ENCODE measurements around the gene BBX.

BBX gene

DNA sequence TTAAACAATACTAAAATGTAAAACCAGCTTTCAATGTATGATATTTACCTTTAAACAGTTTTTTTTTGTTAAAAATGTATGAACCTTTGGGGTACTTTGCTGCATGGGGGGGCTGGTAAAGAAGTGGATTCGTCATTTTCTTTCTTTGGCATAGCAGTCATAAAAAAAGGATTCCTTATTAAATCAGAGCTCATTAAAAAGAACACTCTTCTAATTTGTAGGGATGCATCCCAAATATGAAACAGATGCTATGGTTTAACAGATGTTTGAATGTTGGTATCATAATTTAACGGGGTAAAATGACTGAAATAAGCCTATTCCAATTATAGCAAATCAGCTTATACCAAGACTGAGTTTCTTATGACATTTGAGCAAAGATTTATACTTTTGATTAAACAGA, 234.4 kb downstream of the BBX start:
- DNase-seq = no peak

DNA sequence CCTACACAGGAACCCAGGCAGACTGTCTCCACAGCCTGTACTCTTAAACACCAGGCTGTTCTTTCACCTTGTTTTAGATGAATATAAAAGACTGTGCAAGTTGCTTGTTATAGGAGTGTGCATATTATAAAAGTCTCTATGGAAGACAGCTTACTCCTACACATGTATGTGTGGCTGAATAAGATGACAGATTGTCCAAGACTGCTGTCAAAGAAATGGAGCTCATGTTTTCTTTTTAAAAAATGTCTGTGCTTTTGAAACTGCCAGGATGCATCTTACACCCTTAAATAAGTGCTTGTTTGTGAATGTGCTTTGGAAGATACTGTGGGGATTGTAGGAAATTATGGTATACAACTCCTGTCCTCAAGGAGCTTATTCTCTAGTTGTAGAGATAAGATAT, 237.4 kb downstream of the BBX start:
- DNase-seq = no peak

DNA sequence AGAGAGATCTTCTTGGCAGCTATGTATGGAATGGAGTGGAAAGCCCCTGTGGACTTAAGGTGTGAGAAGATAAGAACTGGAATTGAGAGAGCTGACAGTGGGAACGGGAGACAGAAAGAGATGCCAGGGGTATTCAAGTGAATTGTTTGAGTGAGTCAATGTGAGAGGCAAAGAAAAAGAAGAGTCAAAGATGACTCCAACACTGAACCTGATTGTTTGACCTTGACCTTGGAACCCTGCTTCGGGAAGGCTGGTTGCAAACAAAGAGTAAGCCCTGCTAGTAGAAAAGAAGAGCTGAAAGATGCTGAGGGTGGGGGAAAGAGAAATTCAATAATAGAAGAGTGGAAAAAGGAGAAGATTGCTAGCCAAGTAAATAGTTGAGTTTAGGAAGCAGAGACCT, 238.6 kb downstream of the BBX start:
- no peak for DNase-seq

DNA sequence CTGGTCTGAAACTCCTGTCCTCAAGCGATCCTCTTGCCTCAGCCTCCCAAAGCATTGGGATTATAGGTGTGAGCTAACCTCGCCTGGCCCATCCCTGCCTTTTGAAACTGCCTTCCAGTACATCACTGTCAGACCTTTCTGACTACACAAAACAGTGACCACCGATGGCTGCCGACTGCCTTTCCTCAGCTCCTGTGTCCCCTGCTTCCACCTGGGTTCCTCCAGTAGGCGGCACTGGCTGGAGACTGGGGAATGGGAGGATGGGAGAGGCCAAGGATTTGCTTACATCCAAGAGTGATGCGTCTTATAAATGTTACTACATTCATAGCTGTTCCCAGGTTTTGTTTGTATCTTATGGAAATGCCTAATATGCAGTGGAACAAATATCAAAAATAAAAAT, 242.8 kb downstream of the BBX start:
- no peak for DNase-seq

DNA sequence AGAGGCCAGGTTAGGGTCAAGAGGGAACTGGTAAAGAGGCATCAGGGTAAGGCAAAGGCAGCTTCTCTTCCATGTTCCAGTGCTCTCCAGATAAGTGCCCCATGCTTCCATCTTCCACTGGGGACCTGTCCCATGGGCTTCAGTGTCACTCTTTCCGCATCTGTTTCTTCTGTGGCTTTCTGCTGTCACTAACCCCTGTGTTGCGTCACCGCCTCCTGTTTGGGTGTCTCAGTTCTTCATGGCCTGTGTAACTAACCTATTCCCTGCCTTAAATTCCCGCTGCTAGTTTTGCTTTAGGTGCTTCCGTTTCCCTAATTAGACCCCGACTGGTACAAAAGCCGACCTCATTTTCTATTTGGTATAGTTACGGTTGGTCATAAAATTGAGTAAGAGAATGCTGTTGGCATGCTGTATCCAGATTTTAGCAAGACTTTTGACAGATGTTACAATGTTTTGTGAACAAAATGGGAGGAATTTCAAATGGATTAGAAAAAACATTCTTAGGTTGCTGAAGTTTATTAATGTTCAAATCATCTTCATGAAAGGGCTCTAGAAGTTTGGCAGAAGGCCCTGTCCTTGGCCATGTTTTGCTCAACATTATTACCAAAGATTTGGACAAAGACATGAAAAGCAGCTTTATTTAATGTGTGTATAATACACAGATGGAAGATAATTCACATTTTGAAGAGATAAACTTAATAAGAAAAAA, 245.3 kb downstream of the BBX start:
- DNase-seq = no peak

DNA sequence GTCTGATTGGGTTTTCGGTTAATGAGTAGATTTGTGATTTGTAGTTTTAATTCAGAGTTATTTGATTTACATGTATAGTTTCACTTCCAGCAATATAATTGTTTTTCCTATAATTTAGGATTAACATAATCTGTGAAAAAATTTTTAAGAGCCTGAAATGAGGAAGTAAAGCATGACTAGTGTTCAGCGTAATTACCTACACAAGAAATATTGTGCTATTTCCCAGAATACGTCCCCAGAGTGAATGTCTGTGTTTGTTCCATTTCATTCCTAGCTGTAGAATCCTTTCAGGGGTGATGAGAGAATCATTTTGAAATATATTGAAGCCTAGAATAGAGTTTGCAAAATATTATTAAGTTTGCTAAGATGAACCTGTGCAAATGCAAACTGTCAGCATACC, 247.1 kb downstream of the BBX start:
- no peak for DNase-seq

DNA sequence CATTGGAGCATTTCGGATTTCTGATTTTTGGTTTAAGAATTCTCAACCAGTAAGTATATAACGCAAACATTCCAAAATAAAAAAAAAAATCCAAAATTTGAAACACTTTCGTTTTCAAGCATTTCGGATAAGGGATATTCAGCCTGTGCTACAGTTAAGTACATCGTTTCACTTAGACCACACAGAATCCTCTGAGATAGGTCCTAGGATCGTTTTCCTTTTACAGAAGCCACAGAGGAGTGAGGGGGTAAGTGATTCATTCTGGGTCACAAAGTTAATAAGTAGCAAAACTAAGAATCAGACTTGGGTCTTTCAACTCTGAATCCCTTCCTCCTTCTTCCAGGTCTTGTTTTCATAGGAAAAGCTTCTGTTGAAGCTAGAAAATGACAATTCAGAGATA, 249.3 kb downstream of the BBX start:
- DNase-seq = no peak

DNA sequence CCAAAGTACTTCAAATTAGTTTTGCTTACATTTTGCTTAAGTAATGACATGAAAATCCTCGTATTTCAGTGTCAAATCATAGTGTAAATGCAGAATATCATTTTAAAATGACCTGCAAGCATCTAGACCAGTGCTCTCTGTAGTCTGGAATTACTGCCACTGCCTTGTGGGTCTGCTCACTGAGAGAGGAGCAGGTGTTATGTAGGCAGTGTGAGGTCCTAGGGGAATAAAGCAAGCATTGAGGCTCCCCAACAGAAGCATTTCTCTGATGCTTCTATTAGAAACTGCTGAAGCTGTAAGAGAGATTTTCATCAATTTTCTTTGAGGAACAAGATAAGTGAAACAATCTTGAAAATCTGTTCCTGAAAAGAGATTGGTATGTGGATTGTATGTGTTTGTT, 253.2 kb downstream of the BBX start:
- DNase-seq = peak; percentile 63

DNA sequence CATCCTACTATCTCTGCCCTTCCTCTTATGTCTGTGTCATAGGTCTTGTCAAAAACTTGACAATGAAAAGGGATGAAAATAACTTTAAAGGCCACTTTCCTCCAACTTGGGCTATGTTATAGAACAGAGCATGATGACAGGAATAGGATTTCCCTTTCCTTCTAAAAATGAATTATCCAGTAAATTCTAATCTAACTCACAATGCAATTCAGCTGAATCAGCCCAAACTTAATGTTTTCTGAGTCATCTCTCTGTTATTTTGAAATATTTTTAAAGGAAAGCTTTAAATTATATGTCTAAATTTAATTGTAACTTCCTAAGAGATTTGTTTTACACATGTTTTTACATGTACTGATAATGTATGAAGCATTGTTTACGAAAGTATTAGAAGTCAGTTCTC, 258.5 kb downstream of the BBX start:
- DNase-seq = no peak

DNA sequence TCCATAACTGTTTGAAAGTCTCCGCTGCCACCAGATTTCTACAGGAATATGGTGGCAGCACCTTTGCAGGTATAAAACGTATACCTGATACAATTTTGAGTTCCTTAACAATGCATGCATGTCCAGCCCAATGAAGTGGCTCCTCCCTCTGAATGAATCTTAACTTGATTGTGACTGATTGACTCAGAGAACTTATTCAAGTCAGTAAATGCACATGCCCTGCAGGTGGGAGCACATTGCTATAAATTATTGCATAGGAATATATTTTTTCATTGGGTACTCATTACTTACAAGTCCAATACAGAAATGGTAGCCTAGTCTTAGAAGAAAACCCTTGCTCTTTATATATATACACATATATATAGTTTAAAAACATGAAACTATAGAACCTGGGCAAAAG, 259.3 kb downstream of the BBX start:
- no peak for DNase-seq

DNA sequence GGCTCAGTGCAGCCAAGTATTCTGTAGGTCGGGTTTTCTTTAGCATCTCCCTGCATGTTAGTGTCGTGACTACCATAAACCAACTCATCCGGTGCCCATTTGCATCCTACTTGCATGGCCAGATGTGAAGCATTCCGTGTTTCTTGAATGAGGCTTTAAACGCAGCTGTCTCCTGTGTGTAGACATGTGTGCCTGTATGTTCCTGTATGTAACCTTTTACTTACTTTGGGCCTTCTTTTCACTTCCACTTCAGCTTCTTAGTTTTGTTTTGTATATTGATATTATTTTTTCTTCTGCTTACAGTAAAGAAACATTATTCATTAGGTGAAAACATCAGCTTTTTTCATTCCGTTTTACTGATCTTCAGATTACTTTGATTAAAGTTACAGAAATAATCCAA, 267.9 kb downstream of the BBX start:
- no peak for DNase-seq

DNA sequence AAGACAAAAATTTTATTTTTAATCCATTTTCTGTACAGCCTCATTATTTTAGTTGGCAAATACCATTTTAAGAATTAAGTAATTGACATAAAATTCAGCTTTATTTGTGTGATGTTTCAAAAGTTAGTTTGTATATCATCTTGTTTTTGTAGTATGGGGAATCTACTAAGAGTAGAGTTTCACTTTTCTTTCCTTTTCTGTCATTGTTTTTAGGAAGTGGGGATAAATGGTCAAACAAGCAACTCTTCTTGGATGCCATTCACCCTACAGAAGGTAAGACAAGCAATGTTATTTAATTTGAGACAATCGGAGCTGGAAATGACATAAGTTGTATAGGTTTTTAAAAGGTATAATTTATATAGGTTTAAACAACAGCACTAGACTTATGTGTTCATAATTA, 268.3 kb downstream of the BBX start:
- DNase-seq = no peak

DNA sequence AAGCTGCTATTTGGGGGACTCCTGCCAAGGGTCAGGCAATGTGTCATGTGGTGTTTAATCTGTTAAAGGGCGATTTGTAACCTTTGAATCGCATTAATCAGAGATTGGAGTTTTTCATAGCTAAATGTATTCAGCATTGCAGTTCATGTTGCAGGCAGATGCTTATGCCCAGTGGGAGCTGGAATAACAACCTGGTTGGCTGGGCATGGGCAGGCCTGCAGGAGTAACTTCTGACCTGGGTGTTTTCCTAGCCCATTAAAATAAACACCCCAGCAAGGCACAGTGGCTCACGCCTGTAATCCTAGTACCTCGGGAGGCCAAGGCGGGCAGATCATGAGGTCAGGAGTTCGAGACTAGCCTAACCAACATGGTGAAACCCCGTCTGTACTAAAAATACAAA, 268.7 kb downstream of the BBX start:
- DNase-seq = no peak

DNA sequence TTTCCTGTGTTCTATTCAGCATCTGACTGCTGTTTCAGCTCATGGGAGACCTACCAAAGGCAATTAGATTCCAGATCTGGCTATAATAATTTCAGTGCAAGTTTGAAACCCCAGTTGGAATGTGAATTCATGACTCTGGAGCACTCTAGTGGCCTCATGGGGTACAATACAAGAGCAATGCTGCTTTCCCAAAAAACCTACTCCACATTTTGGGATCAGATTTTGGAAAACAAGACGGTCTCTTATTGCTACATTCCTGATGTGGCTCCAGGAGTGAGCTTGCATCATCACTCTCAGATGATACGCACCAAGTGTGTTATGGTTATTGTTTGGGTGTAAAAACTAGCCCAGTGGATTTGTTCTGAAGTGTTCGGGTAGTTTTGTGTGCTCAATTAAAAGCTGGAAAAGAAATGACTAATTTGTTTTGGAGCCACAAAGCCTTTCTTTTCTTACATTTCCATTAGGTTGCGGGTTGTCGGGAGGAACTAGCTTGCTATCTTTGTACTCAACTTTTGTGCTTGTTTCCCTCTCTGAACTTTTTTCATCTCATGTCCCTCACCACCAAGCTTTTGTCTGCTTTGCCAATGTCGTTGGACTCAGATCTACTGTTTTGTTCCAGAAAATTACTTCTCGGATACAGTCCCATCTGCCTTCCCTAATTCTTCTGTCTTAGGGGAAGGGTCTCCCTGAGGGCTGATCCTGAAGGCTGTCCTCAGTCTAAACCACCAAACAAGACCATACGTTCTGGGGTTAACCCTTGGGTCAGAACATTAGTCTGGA, 272.1 kb downstream of the BBX start:
- no peak for DNase-seq

DNA sequence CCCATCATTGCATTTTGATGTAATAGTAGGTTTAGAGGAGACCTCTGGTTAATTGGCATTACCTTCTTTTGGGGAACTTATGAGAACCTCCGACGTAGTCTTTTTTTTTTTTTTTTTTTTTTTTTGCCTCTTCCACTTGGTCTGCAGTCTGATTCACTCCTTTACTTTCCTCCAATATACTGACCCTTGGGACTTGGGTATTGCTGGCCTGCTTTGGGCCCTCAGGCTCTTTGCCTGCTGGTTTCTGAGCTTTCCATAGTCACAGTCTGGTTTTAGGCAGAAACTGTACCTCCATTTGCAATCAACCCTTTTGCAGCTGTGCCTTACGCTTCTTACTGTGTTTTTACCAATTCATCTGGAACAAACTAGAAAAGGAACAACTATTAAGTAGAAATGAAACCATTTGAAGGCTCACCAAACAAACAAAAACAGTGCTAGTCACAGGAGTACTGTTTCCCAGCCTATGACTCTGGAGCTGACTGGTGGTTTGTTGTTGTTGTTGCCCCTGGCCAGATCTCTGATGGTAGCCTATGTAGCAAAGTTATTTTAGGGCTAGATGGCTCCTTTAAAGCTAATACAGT, 272.8 kb downstream of the BBX start:
- DNase-seq = no peak

DNA sequence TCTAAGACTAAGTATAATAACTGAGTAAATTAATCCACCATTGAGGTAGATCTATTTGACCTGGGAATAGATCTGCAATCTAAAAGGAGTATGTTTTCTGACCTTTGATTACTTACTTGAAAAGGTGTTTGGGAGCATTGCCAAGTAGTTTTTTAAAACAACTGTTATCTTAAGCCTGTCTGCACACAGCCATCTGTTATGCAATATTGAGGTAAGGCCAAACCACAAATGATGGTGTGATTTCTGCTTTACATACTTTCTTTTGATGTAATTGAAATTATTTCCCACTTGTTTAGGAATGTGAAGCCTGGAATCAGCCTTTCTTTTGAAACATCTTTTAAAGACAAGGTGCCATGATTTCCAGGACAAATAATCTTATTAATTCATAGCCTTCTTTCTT, 274.0 kb downstream of the BBX start:
- DNase-seq = no peak

DNA sequence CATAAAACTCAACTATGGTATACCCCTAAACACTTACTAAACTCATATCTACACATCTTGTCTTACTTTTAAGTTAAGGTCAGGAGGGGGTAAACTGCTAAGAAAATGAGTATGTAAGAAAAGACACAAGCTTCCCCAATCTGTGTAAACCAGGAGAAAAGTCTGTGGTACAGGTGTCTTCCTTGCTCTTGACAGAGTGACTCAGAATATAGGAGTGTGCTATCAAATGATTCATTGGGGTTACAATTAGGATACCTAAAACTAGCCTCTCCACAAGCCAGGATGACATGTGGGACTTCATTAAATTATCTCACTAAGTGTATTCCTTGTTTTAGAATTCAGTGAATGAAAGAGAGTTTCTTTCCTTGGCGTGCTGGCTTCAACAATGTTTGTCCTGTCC, 274.8 kb downstream of the BBX start:
- no peak for DNase-seq

DNA sequence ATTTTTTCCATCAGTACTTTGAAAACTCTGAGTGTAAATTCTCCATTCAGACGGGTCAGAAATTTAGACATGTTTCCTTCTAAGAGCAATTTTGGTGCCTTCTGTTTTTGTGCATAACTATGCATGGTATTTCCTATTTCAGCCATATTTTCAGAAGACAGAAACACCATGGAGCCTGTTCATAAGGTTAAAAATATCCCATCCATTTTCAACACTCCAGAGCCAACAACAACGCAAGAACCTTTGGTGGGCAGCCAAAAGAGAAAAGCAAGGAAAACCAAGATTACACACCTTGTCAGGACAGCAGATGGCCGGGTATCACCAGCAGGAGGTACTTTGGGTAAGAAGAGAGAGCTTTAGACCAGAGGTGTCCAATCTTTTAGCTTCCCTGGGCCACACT, 275.6 kb downstream of the BBX start:
- no peak for DNase-seq

DNA sequence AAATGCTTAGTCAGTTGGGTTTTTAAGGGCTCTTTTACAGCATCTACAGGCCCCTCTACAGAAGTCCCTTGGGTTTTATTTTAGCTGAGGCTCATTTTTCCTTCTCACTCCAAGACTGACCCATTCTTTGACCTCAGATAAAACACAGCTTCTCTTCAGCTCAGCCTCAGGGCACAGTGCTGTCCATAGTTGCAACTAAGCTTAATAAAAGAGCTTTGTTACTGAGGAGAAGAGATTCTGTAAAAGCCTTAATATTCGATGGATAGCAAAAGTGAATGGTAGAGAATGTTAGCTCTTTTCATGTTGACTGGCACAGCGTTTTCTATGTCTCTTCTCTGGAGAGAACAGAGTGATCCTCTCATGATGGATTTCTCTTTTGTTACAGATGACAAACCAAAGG, 277.9 kb downstream of the BBX start:
- DNase-seq = no peak

DNA sequence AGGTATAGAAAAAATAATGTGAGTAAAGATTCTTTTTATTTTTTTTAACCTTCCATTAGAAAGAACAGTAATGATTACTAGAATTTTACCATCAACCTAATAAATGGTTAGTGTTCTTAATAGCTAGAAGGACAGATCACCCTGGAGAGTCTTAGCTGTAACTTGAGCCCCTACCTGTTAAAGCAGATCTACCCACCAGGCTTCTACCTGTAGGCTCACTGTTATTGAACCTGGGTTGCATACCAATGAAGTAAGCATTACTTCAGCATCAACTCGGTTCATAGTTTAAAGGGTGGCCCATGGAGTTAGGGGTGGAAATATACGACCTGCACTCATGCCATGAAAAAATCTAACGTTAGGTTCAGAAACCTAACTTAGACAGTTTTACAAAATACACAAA, 280.4 kb downstream of the BBX start:
- DNase-seq = no peak

DNA sequence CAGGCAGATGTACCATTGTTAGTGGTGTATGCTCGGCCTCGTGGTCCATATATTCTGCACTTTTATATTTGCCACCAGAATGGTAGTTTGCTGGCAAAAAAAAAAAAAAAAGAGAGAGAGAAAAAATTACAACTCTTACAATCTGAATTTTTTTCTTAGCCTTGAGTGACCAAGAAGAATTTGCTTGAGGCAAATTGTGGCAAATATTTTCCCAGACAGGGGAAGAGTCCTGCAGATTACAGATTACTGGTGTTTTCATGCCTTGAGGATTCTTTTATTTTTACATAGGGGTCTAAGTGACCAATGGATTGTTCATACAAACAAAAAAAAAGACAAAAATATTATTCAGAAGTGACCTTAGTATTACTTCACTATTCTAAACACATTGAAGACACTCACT, 283.3 kb downstream of the BBX start:
- no peak for DNase-seq

DNA sequence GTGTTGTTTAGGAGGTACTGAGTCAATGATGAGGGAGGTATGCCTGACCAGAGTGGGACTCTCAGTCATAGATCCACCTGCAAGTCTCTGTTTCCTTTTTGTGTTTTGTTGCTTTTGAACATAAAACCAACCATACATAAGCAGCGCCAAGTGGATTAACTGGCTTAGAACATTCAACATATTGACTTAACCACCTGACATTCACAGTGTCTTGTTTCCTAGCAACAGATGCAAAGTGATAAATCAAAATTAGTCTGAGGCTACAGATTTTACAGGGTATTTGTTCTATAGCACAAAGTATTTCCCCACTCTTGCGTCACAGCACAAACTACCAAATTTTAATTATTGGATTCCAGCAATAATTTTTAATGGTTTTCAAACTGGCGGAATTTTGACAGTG, 283.8 kb downstream of the BBX start:
- DNase-seq = no peak

DNA sequence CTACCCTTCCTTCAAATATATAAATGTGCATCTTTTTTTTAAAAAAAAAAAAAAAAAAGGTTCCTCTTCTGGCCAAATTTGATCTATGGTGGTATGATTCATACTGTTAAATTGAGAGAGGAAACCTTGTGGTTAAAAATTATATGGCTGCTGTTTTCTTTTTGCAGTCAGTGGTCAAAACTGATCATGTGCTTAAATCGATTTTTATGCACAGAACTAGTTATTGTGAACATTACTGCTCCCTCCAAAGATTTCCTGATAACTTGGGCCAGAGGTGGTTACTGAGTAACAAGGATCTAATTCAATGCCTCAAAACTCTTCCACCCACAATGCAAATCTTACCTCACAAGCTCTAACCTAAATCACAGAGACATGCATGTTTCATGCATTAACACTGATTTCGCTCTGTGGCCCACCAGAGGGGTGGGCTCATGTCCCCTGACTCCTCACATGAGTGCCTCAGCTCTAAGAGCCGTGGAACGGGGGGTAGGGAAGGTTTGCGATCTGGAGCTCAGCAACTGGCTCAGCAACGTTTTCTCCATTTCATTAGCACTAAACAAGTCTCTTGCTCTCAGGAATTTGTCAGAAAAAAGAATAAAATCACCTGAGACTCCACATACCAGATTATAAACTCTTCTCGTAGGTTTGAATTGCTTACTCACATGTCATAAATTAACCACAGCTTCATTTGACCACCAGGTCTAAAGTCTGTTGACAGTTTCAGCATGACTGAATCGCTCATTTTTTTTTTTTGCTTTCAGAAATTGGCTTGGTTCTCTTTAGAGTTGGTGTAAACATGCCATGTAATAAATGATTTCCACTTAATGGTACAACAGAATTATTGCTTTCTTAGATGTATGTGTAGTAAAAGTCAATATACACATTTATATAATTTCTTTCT, 287.7 kb downstream of the BBX start:
- peak; percentile 62 for DNase-seq
